ENCODE measurements around the gene SPTBN1.

DNA sequence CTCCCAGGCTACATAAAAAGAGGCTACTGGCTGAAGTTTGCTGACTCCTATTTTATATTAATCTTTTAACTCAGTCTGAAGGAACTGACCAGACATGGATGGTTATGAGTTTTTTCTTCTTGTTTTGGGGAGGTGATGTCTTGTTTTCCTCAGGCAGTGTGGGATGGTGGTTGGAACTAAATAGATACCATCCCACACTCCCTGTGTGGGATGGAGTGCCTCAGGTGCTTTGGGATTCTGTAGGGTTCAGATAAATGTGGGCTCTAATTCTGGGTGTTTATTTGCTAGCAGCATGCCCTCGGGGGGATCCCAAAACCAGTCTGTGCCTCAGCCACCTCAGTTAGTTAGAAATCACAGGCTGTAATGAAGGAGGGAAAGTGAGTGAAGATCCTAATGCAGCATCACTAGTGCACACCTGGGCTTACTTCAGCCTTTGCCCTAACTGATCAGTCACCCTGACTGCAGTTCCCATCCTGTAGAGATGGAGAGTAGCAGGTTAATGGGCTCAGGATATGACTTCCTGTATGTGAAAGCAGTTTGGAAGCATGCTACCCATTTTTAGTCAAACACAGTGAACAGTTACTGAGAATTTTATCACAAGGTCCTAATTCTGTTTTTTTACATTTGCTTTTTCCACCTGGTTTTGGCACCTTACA is 132.2 kb downstream of the SPTBN1 start:
- TF ChIP-seq CTCF (IDR thresholded peaks at IDR 0.05) (no peak), ZNF671 (CRISPR knock-in tag; IDR thresholded peaks at IDR 0.05) (no peak), NR3C1 (CRISPR knock-in tag; conservative IDR thresholded peaks at IDR 0.05; ENCODE audit: low read depth) (no peak), GABPB1 (CRISPR knock-in tag; IDR thresholded peaks at IDR 0.05) (no peak), HMGA2 (CRISPR knock-in tag; IDR thresholded peaks at IDR 0.05) (no peak)
- TF ChIP-seq, protein P1, sequence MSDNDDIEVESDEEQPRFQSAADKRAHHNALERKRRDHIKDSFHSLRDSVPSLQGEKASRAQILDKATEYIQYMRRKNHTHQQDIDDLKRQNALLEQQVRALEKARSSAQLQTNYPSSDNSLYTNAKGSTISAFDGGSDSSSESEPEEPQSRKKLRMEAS (CRISPR knock-in tag; IDR thresholded peaks at IDR 0.05), result no peak
- TF ChIP-seq, protein P2, sequence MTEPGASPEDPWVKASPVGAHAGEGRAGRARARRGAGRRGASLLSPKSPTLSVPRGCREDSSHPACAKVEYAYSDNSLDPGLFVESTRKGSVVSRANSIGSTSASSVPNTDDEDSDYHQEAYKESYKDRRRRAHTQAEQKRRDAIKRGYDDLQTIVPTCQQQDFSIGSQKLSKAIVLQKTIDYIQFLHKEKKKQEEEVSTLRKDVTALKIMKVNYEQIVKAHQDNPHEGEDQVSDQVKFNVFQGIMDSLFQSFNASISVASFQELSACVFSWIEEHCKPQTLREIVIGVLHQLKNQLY (CRISPR knock-in tag; IDR thresholded peaks at IDR 0.05), result no peak
- TF ChIP-seq, protein P3, sequence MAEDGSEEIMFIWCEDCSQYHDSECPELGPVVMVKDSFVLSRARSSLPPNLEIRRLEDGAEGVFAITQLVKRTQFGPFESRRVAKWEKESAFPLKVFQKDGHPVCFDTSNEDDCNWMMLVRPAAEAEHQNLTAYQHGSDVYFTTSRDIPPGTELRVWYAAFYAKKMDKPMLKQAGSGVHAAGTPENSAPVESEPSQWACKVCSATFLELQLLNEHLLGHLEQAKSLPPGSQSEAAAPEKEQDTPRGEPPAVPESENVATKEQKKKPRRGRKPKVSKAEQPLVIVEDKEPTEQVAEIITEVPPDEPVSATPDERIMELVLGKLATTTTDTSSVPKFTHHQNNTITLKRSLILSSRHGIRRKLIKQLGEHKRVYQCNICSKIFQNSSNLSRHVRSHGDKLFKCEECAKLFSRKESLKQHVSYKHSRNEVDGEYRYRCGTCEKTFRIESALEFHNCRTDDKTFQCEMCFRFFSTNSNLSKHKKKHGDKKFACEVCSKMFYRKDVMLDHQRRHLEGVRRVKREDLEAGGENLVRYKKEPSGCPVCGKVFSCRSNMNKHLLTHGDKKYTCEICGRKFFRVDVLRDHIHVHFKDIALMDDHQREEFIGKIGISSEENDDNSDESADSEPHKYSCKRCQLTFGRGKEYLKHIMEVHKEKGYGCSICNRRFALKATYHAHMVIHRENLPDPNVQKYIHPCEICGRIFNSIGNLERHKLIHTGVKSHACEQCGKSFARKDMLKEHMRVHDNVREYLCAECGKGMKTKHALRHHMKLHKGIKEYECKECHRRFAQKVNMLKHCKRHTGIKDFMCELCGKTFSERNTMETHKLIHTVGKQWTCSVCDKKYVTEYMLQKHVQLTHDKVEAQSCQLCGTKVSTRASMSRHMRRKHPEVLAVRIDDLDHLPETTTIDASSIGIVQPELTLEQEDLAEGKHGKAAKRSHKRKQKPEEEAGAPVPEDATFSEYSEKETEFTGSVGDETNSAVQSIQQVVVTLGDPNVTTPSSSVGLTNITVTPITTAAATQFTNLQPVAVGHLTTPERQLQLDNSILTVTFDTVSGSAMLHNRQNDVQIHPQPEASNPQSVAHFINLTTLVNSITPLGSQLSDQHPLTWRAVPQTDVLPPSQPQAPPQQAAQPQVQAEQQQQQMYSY (CRISPR knock-in tag; IDR thresholded peaks at IDR 0.05), result no peak

Data from WTC11 (cell line).